OCI-LY3 (cell line): ENCODE data around the gene KCNG4.

ENCODE experiments used
- EZH2phosphoT487 ChIP-seq: fragments of 200-600 bp; shearing (Covaris generic); IDR thresholded peaks from 2 replicates; pipeline ENCODE4 v1.6.1; 2018; ENCODE audit warnings: antibody characterized with exemption, mixed run types, low read depth
- TF ChIP-seq, protein P1 (sequence below): fragments of 200-600, 300-600 bp; sonication (generic); IDR thresholded peaks from 2 replicates; pipeline ENCODE4 v1.5.1; 2014; ENCODE audit warnings: antibody characterized with exemption, low read length, low read depth

DNA sequence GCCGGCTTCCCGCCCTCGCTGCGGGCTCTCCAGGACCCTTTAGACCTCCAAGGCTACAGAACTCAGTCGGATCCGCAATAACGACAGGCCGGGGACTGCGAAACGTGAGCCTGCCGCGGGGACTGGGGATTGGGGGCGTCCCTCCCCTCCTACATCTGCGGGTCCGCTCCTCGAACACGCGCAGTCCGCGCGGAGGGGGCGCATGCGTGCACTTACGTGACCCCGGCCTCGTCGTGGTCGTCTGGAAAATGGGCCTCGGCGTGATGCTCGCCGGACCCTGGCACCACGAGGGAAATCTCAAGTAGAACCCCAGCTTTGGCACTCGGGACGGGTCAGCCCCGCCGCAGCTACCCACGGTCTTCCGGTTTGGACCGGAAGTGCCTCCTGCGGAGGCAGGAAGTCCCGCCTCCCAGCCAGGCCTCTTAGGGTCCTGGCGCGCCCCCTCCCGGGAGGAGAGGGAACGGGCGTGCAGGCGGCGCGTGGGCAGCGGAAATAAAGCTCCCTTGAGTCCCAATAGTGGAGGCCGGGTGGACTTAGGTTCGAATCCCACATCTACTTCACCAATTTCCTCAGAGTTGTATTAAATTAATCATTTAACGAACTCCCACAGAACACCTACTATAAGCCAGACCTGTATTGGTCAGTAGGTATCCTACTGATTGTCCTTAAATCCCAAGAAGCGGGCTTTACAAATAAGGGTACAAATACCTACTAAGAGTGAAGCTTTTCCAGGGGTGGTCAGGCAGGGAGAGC lies 53.0 kb downstream of the KCNG4 start, which contains the start of gene TAF1C:
- TF ChIP-seq, protein P1, sequence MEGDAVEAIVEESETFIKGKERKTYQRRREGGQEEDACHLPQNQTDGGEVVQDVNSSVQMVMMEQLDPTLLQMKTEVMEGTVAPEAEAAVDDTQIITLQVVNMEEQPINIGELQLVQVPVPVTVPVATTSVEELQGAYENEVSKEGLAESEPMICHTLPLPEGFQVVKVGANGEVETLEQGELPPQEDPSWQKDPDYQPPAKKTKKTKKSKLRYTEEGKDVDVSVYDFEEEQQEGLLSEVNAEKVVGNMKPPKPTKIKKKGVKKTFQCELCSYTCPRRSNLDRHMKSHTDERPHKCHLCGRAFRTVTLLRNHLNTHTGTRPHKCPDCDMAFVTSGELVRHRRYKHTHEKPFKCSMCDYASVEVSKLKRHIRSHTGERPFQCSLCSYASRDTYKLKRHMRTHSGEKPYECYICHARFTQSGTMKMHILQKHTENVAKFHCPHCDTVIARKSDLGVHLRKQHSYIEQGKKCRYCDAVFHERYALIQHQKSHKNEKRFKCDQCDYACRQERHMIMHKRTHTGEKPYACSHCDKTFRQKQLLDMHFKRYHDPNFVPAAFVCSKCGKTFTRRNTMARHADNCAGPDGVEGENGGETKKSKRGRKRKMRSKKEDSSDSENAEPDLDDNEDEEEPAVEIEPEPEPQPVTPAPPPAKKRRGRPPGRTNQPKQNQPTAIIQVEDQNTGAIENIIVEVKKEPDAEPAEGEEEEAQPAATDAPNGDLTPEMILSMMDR = peak; percentile 89
- TF ChIP-seq EZH2phosphoT487 = no peak
